ENCODE results near the gene PCSK6. TPM values are rescaled to one million over a fixed set of nuclear protein-coding genes. Genes with fewer than 3 reads are reported as not detected.

Gene PCSK6
- polyA plus RNA-seq, 1 experiment, result 0.29 TPM

DNA sequence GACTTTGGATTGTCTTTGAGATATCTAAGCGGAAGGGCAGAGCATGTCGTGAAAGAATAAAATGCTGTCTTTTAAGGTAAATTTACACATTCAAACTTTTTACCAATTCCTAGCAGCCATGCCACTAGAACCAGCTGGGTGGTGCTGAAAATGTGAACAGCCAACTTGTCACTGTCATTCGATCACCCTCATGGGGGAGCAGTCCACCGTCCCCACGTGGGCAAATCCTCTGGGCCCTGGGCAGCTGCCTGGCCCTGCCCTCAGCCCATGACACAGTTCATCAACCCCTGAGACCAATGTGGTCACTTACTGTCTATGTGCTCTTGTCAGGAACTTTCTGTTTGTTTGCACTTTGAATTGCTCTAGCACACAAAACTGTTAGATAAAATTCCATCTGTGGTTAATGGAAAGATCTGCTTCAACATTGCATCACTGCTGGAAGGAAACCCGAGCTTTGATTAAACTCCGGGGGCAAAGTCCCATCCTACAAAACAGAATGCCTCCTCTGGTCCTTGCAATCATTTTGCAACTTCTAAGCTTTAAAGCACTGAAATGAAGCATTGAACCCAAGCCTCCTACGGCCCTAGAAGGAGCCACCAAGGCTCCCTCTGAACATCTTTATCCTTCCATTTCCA, 50.1 kb downstream of the PCSK6 start:
- DNase-seq (ENCODE audit: low read depth), result no peak
- ChIA-PET POLR2A (no interaction called here), CTCF (interaction anchor here (0.7 to 1.5 kb wide), 3 partner anchors 11 to 202 kb away, joined by 3 to 4 read pairs (median 3); no protein-coding TSS in a partner anchor)
- Histone ChIP-seq H3K4me3 (ENCODE audit: low read depth, low read length) (0 out of 2 replicates have a peak overlapping the region, but pooled peaks have one; percentile 6), H3K27me3 (ENCODE audit: control insufficient read depth, insufficient read depth, low read length) (peaks cover 3% of the 10 kb centered on the region), H3K36me3 (ENCODE audit: control insufficient read depth, insufficient read depth, low read length) (no peaks in the 10 kb centered on the region)
- TF ChIP-seq, protein P1, sequence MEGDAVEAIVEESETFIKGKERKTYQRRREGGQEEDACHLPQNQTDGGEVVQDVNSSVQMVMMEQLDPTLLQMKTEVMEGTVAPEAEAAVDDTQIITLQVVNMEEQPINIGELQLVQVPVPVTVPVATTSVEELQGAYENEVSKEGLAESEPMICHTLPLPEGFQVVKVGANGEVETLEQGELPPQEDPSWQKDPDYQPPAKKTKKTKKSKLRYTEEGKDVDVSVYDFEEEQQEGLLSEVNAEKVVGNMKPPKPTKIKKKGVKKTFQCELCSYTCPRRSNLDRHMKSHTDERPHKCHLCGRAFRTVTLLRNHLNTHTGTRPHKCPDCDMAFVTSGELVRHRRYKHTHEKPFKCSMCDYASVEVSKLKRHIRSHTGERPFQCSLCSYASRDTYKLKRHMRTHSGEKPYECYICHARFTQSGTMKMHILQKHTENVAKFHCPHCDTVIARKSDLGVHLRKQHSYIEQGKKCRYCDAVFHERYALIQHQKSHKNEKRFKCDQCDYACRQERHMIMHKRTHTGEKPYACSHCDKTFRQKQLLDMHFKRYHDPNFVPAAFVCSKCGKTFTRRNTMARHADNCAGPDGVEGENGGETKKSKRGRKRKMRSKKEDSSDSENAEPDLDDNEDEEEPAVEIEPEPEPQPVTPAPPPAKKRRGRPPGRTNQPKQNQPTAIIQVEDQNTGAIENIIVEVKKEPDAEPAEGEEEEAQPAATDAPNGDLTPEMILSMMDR (IDR thresholded peaks at IDR 0.05; ENCODE audit: insufficient read depth, low read depth, low read length), result no peak

DNA sequence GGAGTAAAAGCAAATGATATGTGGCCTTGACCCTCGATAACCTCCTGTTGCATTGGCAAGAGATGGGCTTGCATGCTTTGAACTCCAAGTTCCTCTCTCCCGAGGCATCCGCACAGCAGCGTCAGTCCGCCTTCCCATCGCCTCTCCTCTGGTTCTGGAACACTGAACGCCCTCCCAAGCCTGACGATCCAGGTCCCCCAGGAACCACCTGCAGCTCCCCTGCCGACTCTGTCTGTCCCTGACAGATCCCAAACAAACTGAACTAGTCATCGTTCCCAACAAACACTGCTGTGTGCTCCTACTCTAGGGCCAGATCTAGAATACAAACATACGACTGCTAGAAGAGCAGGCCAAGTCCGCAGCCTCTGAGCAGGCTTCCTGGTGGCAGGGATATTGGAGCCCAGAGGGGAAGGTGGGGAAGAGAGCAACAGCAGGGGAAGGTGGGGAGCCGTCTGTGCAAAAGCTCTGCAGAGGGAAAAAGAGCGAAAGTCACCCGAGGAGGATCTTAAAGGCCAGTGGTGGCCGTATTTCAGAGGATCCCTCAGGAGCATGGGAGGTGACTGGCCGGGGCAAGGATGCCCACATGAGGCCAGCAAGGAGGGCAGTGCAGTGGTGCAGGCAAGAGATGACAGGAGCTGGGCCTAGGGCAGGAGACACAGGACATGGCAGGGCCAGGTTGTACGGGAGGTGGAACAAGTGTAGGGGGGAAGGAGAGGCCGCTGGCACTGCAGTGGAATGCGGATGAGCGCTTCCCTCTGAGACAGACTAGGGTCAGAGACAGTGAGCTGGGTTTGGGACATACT, 50.8 kb downstream of the PCSK6 start:
- CTCF ChIA-PET, result interaction anchor here (0.7 to 1.0 kb wide), 2 partner anchors 10 to 202 kb away, joined by 3 read pairs; no protein-coding TSS in a partner anchor
- no peak for DNase-seq (ENCODE audit: low read depth)
- H3K4me3 ChIP-seq (ENCODE audit: low read depth, low read length), result no peak overlapping the region
- POLR2A ChIA-PET, result no interaction called here
- no peaks in the 10 kb centered on the region for H3K36me3 ChIP-seq (ENCODE audit: control insufficient read depth, insufficient read depth, low read length)
- peaks cover 3% of the 10 kb centered on the region for H3K27me3 ChIP-seq (ENCODE audit: control insufficient read depth, insufficient read depth, low read length)
- TF ChIP-seq, protein P1 (IDR thresholded peaks at IDR 0.05; ENCODE audit: insufficient read depth, low read depth, low read length), result no peak

DNA sequence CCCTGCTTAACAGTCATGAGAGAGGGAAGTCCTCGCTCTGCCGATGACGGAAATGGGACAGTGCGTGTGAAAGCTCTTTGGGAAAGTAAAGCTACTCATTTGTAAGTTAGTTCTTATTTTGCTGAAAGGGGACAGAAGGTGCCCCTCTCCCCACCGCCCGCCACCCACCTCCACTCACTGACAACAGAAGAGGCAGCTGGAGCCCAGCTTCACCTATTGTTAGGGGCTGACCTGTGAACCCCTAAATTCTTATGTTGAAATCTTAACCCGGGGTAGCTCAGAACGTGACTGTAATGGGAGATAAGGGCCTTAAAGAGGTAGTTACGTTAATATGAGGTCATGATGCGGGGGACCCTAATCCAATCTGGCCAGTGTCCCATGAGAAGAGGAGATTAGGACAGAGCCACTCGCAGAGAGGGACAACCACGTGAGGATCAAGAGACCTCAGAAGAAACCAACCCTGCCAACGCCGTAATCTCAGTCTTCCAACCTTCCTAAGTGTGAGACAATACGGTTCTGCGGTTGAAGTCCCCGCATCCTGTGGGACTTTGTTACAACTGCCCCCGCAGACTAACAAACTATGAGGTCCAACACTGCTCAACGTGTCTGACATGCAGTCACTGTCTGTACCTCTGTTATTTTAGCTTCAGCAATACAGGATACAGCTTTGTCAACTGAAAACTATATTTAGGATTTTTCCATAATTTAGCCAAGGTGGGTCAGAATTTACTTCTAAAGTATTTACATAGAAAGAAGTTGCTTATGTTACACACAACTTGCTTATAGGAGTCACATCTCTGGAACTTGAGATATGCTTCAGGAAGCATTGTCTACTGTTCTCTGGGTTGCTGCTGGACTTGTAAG, 51.7 kb downstream of the PCSK6 start:
- no peak overlapping the region for H3K4me3 ChIP-seq (ENCODE audit: low read depth, low read length)
- POLR2A ChIA-PET, result no interaction called here
- CTCF ChIA-PET, result no interaction called here
- TF ChIP-seq, protein P1 (IDR thresholded peaks at IDR 0.05; ENCODE audit: insufficient read depth, low read depth, low read length), result no peak
- H3K27me3 ChIP-seq (ENCODE audit: control insufficient read depth, insufficient read depth, low read length), result peaks cover 3% of the 10 kb centered on the region
- DNase-seq (ENCODE audit: low read depth), result no peak
- no peaks in the 10 kb centered on the region for H3K36me3 ChIP-seq (ENCODE audit: control insufficient read depth, insufficient read depth, low read length)

DNA sequence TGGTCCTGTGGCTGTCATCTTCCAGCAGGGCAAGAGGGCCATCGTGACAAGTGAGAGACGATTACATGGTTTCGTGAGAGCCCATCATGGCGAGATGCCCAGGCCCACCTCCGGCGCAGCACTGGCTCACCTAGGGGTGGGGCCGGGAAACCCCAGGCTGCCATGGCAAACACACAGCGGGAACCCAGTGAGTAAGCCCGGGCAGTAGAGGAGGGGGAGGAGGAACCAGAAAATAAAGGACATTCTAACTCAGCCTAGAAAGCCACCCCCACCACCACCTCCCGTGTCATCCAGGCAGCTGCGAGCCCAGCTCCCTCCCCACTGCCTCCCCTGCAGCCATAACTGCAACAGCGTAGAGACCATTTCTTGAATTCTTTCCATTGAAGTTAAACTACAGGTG, 52.3 kb downstream of the PCSK6 start:
- ChIA-PET POLR2A (no interaction called here), CTCF (no interaction called here)
- Histone ChIP-seq H3K27me3 (ENCODE audit: control insufficient read depth, insufficient read depth, low read length) (peaks cover 3% of the 10 kb centered on the region), H3K36me3 (ENCODE audit: control insufficient read depth, insufficient read depth, low read length) (no peaks in the 10 kb centered on the region), H3K4me3 (ENCODE audit: low read depth, low read length) (no peak overlapping the region)
- DNase-seq (ENCODE audit: low read depth), result no peak
- TF ChIP-seq, protein P1 (IDR thresholded peaks at IDR 0.05; ENCODE audit: insufficient read depth, low read depth, low read length), result no peak

DNA sequence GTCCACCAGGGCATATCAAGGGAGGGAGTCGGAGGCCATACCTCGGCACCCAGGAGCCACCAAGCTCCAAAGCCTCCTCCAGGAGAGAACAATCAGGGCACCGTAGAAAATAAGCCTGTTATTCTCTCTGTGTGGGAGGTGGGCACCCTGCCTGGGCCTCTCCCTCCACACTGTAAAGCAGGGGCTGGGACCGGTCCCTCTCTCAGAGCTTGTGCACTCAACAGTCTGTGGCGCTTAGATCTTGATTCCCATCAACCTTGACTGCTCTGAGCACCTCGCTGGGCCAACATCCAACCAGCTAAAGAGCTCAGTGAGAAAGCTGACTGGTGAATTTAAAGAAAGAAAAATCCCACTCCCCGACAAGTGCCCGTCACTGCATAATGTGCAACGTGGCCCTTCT, 53.0 kb downstream of the PCSK6 start:
- H3K36me3 ChIP-seq (ENCODE audit: control insufficient read depth, insufficient read depth, low read length), result no peaks in the 10 kb centered on the region
- no peak overlapping the region for H3K4me3 ChIP-seq (ENCODE audit: low read depth, low read length)
- H3K27me3 ChIP-seq (ENCODE audit: control insufficient read depth, insufficient read depth, low read length), result peaks cover 3% of the 10 kb centered on the region
- ChIA-PET POLR2A (no interaction called here), CTCF (no interaction called here)
- no peak for DNase-seq (ENCODE audit: low read depth)
- TF ChIP-seq, protein P1 (IDR thresholded peaks at IDR 0.05; ENCODE audit: insufficient read depth, low read depth, low read length), result no peak

All from BJ (cell line).